Fibroblast of villous mesenchyme (primary cell): Measurements from ENCODE around the gene PRKN. TPM values are rescaled to one million over a fixed set of nuclear protein-coding genes. Genes with fewer than 3 reads are reported as not detected.

Experiments
- DNase-seq: peaks from one replicate; pipeline ENCODE4 v3.0.0-alpha.2; 2010; ENCODE audit warnings: low read depth
- H3K4me3 ChIP-seq: 2 replicates; pipeline ENCODE4 v1.5.1; 2011; ENCODE audit warnings: low read depth, mild to moderate bottlenecking, low read length
- CTCF ChIP-seq: IDR thresholded peaks from 2 replicates; pipeline ENCODE4 v1.5.1; 2012; ENCODE audit warnings: low read depth, mild to moderate bottlenecking, low read length; ENCODE audit not compliant: insufficient read depth
- total RNA-seq: library from RNA; depleted of rRNA; stranded (reverse); fragments of >200 nt; gene quantifications from 2 replicates; pipeline ENCODE4 v1.2.3, GENCODE V29; 2012

Gene PRKN
- total RNA-seq, result 2.2 and 4.2 TPM in 2 replicates

- TF ChIP-seq CTCF, result no peak
- peak; percentile 95 for DNase-seq
Measured at GRCh38 chr6:162727322-162728182, at the start of gene PRKN, which contains the start of gene PACRG. Gene PRKN (minus strand): TSS chr6:162727766. Gene PACRG (plus strand): TSS chr6:162727974.

GRCh38 chr6:162777091-162777490 lies 49.5 kb upstream of the PRKN start:
- no peak for DNase-seq
- H3K4me3 ChIP-seq, result no peak overlapping the region
- TF ChIP-seq CTCF, result no peak

More at GRCh38 chr6:162727322-162728182, at the start of gene PRKN, which contains the start of gene PACRG:
- peak within 1 kb of the TSS; percentile 78 for H3K4me3 ChIP-seq

GRCh38 chr6:162773996-162774395 lies 46.4 kb upstream of the PRKN start:
- no peak for TF ChIP-seq CTCF
- no peak overlapping the region for H3K4me3 ChIP-seq
- no peak for DNase-seq

- no peak for DNase-seq
- TF ChIP-seq CTCF, result no peak
- no peak overlapping the region for H3K4me3 ChIP-seq
Measured at GRCh38 chr6:162772466-162772865, 44.9 kb upstream of the PRKN start.

- no peak for TF ChIP-seq CTCF
- H3K4me3 ChIP-seq, result no peak overlapping the region
- no peak for DNase-seq
Measured at GRCh38 chr6:162770955-162771354, 43.4 kb upstream of the PRKN start.

- no peak for TF ChIP-seq CTCF
- no peak for DNase-seq
Measured at GRCh38 chr6:162770136-162770535, 42.6 kb upstream of the PRKN start.

More at GRCh38 chr6:162770136-162770535, 42.6 kb upstream of the PRKN start:
- no peak overlapping the region for H3K4me3 ChIP-seq
